Activated naive CD4-positive, alpha-beta T cell treated with anti-CD3 and anti-CD28 coated beads for 36 hours (primary cell): ENCODE measurements around the gene EPB41L4A. TPM values are rescaled to one million over a fixed set of nuclear protein-coding genes. Genes with fewer than 3 reads are reported as not detected.
A peak's percentile ranks its signal among the peaks of the same experiment; 100 is the strongest.
"Not testable (repeated sequence)": the region's sequence is repeated elsewhere in the genome, so short reads cannot be mapped to it uniquely, and the experiment has no call there.

ENCODE experiments used
- CTCF ChIA-PET: fragments of 350-600 bp; sonication (Branson Sonifier 250); formaldehyde crosslinking; loops from one replicate; lab custom pipeline; 2021; ENCODE audit warnings: antibody characterized with exemption; lab: Charles Lee
- DNase-seq: peaks from one replicate; pipeline ENCODE4 v3.0.0-alpha.2; 2020
- H3K27ac Mint-ChIP-seq: one replicate; pipeline ENCODE4 v1.8.0; 2021; ENCODE audit warnings: mild to moderate bottlenecking, mixed read lengths
- H3K27me3 Mint-ChIP-seq: one replicate; pipeline ENCODE4 v1.8.0; 2021; ENCODE audit warnings: low read depth, mixed read lengths
- H3K36me3 Mint-ChIP-seq: one replicate; pipeline ENCODE4 v1.8.0; 2021; ENCODE audit warnings: low read depth, mixed read lengths
- H3K4me1 Mint-ChIP-seq: one replicate; pipeline ENCODE4 v1.8.0; 2021; ENCODE audit warnings: low read depth, mixed read lengths
- H3K4me3 Mint-ChIP-seq: one replicate; pipeline ENCODE4 v1.8.0; 2021; ENCODE audit warnings: mild to moderate bottlenecking, moderate library complexity, mixed read lengths
- H3K9me3 Mint-ChIP-seq: one replicate; pipeline ENCODE4 v1.8.0; 2021; ENCODE audit warnings: mixed read lengths
- intact Hi-C: fragments of 100-400 bp; cut with micrococcal nuclease; formaldehyde crosslinking; loops from one replicate; pipeline ENCODE4 v1.15.1; 2023
- total RNA-seq, 2 experiments: library from RNA; stranded (reverse); gene quantifications; one replicate each; pipeline ENCODE4 v1.2.3, GENCODE V29; 2021

The EPB41L4A gene
- total RNA-seq, 2 experiments from 2014 or later: not detected

GRCh38 chr5:112208195-112208594, 210.9 kb downstream of the EPB41L4A start:
- CTCF ChIA-PET: interaction anchor here (0.8 kb wide), 1 partner anchor 1487 kb away, joined by 3 read pairs; no protein-coding TSS in a partner anchor
- H3K36me3 Mint-ChIP-seq, DNase-seq, H3K4me1 Mint-ChIP-seq, H3K4me3 Mint-ChIP-seq, intact Hi-C loops, H3K9me3 Mint-ChIP-seq, H3K27ac Mint-ChIP-seq: not testable (repeated sequence)
- peaks cover 25% of the 10 kb centered on the region for H3K27me3 Mint-ChIP-seq

- Mint-ChIP-seq H3K4me1 (peaks cover 5% of the 10 kb centered on the region), H3K9me3 (no peaks in the 10 kb centered on the region), H3K4me3 (no peak overlapping the region), H3K27ac (no peak overlapping the region), H3K27me3 (peaks cover 34% of the 10 kb centered on the region), H3K36me3 (no peaks in the 10 kb centered on the region)
- no peak for DNase-seq
- CTCF ChIA-PET: interaction anchor here (0.8 kb wide), 1 partner anchor 30 kb away, joined by 4 read pairs; no protein-coding TSS in a partner anchor
- intact Hi-C loops: no loop called here
Measured at GRCh38 chr5:112205846-112206245, 213.2 kb downstream of the EPB41L4A start.

GRCh38 chr5:112203229-112203628, 215.8 kb downstream of the EPB41L4A start:
- Mint-ChIP-seq H3K27ac (no peak overlapping the region), H3K4me1 (peaks cover 1% of the 10 kb centered on the region), H3K4me3 (no peak overlapping the region), H3K36me3 (no peaks in the 10 kb centered on the region), H3K27me3 (peaks cover 37% of the 10 kb centered on the region), H3K9me3 (no peaks in the 10 kb centered on the region)
- CTCF ChIA-PET: no interaction called here
- intact Hi-C loops: no loop called here
- no peak for DNase-seq

- DNase-seq: no peak
- H3K9me3 Mint-ChIP-seq: no peaks in the 10 kb centered on the region
- H3K27me3 Mint-ChIP-seq: peaks cover 36% of the 10 kb centered on the region
- no peak overlapping the region for H3K27ac Mint-ChIP-seq
- H3K36me3 Mint-ChIP-seq: no peaks in the 10 kb centered on the region
- CTCF ChIA-PET: no interaction called here
- H3K4me1 Mint-ChIP-seq: peaks cover 1% of the 10 kb centered on the region
- H3K4me3 Mint-ChIP-seq: no peak overlapping the region
- intact Hi-C loops: no loop called here
Measured at GRCh38 chr5:112202694-112203093, 216.4 kb downstream of the EPB41L4A start.

GRCh38 chr5:112201141-112201540, 217.9 kb downstream of the EPB41L4A start:
- H3K9me3 Mint-ChIP-seq: no peaks in the 10 kb centered on the region
- H3K36me3 Mint-ChIP-seq: no peaks in the 10 kb centered on the region
- H3K4me3 Mint-ChIP-seq: no peak overlapping the region
- intact Hi-C loops: no loop called here
- peaks cover 1% of the 10 kb centered on the region for H3K4me1 Mint-ChIP-seq
- no peak overlapping the region for H3K27ac Mint-ChIP-seq
- CTCF ChIA-PET: no interaction called here
- DNase-seq: no peak
- peaks cover 29% of the 10 kb centered on the region for H3K27me3 Mint-ChIP-seq

- intact Hi-C loops: no loop called here
- H3K4me3 Mint-ChIP-seq: no peak overlapping the region
- H3K27ac Mint-ChIP-seq: no peak overlapping the region
- H3K9me3 Mint-ChIP-seq: no peaks in the 10 kb centered on the region
- no peaks in the 10 kb centered on the region for H3K36me3 Mint-ChIP-seq
- H3K27me3 Mint-ChIP-seq: peaks cover 24% of the 10 kb centered on the region
- CTCF ChIA-PET: no interaction called here
- no peak for DNase-seq
- peaks cover 1% of the 10 kb centered on the region for H3K4me1 Mint-ChIP-seq
Measured at GRCh38 chr5:112200131-112200530, 218.9 kb downstream of the EPB41L4A start.

- H3K27me3 Mint-ChIP-seq: peaks cover 14% of the 10 kb centered on the region
- no peaks in the 10 kb centered on the region for H3K4me1 Mint-ChIP-seq
- H3K9me3 Mint-ChIP-seq: no peaks in the 10 kb centered on the region
- DNase-seq: no peak
- H3K4me3 Mint-ChIP-seq: no peak overlapping the region
- CTCF ChIA-PET: no interaction called here
- H3K27ac Mint-ChIP-seq: no peak overlapping the region
- no peaks in the 10 kb centered on the region for H3K36me3 Mint-ChIP-seq
- intact Hi-C loops: no loop called here
Measured at GRCh38 chr5:112196584-112196983, 222.5 kb downstream of the EPB41L4A start.

- H3K27ac Mint-ChIP-seq: no peak overlapping the region
- no peaks in the 10 kb centered on the region for H3K36me3 Mint-ChIP-seq
- H3K4me3 Mint-ChIP-seq: no peak overlapping the region
- peaks cover 12% of the 10 kb centered on the region for H3K27me3 Mint-ChIP-seq
- H3K9me3 Mint-ChIP-seq: no peaks in the 10 kb centered on the region
- intact Hi-C loops: no loop called here
- no peaks in the 10 kb centered on the region for H3K4me1 Mint-ChIP-seq
- CTCF ChIA-PET: no interaction called here
- DNase-seq: no peak
Measured at GRCh38 chr5:112195924-112196323, 223.2 kb downstream of the EPB41L4A start.

GRCh38 chr5:112192866-112193265, 226.2 kb downstream of the EPB41L4A start:
- Mint-ChIP-seq H3K27ac (no peak overlapping the region), H3K4me3 (no peak overlapping the region), H3K9me3 (no peaks in the 10 kb centered on the region), H3K36me3 (no peaks in the 10 kb centered on the region), H3K27me3 (peaks cover 17% of the 10 kb centered on the region), H3K4me1 (peaks cover 9% of the 10 kb centered on the region)
- intact Hi-C loops: no loop called here
- DNase-seq: no peak
- CTCF ChIA-PET: no interaction called here

- no peaks in the 10 kb centered on the region for H3K36me3 Mint-ChIP-seq
- H3K4me1 Mint-ChIP-seq: peaks cover 9% of the 10 kb centered on the region
- intact Hi-C loops: no loop called here
- H3K9me3 Mint-ChIP-seq: no peaks in the 10 kb centered on the region
- peaks cover 19% of the 10 kb centered on the region for H3K27me3 Mint-ChIP-seq
- no peak overlapping the region for H3K27ac Mint-ChIP-seq
- H3K4me3 Mint-ChIP-seq: no peak overlapping the region
- DNase-seq: no peak
- CTCF ChIA-PET: no interaction called here
Measured at GRCh38 chr5:112192072-112192471, 227.0 kb downstream of the EPB41L4A start.

GRCh38 chr5:112189391-112189790, 229.7 kb downstream of the EPB41L4A start:
- no peak for DNase-seq
- CTCF ChIA-PET: interaction anchor here (1.7 kb wide), 1 partner anchor 14 kb away, joined by 4 read pairs; no protein-coding TSS in a partner anchor
- Mint-ChIP-seq H3K9me3 (no peaks in the 10 kb centered on the region), H3K36me3 (no peaks in the 10 kb centered on the region), H3K4me3 (no peak overlapping the region), H3K27ac (no peak overlapping the region), H3K27me3 (peaks cover 27% of the 10 kb centered on the region), H3K4me1 (peaks cover 9% of the 10 kb centered on the region)
- intact Hi-C loops: no loop called here

GRCh38 chr5:112186401-112186990, 232.6 kb downstream of the EPB41L4A start:
- CTCF ChIA-PET: interaction anchor here (0.9 kb wide), 1 partner anchor 11 kb away, joined by 4 read pairs; no protein-coding TSS in a partner anchor
- Mint-ChIP-seq H3K27me3 (peaks cover 29% of the 10 kb centered on the region), H3K9me3 (no peaks in the 10 kb centered on the region), H3K4me1 (peaks cover 9% of the 10 kb centered on the region), H3K36me3 (no peaks in the 10 kb centered on the region), H3K4me3 (no peak overlapping the region), H3K27ac (no peak overlapping the region)
- peak; percentile 35 for DNase-seq
- intact Hi-C loops: no loop called here

- DNase-seq: no peak
- Mint-ChIP-seq H3K27ac (no peak overlapping the region), H3K9me3 (no peaks in the 10 kb centered on the region), H3K36me3 (no peaks in the 10 kb centered on the region), H3K4me3 (no peak overlapping the region), H3K4me1 (no peaks in the 10 kb centered on the region), H3K27me3 (peaks cover 19% of the 10 kb centered on the region)
- intact Hi-C loops: no loop called here
- CTCF ChIA-PET: interaction anchor here (0.6 to 1.7 kb wide), 2 partner anchors 8 to 791 kb away, joined by 4 to 12 read pairs; no protein-coding TSS in a partner anchor
Measured at GRCh38 chr5:112183874-112184273, 235.2 kb downstream of the EPB41L4A start.
